NCI-H345 treated with DMSO at 0.1 percent for 48 hours (cell line): Measurements from ENCODE around the gene PIK3C2G.

Source experiments
- DNase-seq: peaks from one replicate; lab custom pipeline; 2025; ENCODE audit not compliant: unreplicated experiment; lab: John Stamatoyannopoulos, UW

PIK3C2G gene

DNA sequence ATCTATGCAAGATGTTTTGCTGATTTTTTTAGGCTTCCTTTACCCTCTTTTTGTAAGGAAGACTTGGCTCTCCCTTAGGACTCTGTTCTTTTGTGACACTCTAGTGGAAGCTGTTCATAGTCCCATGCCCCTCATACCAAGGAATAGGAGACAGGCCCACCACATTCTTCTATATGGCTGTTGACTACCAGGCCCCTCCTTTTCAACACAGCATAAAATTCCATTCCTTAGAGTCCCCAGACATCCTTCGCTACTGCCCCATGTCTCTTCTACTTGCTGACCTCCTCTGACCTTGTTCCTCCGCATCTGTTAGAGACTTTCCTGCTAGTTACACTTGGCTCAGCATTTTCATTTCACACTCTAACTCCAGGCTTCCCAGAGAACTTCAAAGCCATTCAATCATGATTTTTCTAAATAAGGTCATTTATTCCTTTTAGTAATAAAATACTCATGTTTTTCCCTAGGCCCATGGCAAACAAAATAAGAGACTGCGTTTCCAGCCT is 9.7 kb downstream of the PIK3C2G start:
- DNase-seq = no peak

DNA sequence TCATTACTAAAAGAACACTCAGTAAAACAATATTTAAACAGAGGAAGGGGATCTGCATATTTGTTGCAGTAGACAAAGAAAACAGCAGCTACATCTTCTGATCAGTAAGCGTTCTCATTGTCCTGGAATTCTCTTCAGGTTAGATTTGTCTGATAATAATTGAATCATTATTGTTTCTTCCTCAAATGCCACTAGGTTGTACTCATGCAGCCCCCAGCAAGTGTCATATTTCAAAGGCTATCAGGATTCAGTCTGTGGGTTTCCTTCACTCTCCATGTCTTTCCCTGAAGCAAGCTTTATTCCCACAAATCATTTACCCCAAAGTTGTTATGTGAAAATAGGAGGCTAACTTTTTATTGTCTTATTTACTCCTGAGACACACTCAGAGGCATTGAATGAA is 14.7 kb downstream of the PIK3C2G start:
- no peak for DNase-seq

DNA sequence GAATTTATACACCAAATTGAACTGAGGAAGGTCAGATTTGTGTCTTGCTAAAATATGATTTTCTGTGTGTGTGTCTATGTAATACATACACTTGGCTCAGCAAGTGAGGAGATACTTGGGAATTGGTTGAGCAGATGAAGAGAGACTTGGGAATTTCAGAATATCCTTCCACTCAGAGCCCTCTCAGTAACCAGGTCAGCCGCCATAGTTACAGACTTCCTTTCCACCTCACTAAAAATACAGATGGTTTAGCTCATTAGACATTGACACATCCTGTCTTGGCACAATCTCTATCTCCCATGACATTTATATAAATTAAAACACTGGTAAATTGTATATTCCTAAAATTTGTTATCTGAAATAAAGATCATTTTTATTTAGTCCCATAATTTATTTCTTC is 15.9 kb downstream of the PIK3C2G start:
- DNase-seq = no peak

DNA sequence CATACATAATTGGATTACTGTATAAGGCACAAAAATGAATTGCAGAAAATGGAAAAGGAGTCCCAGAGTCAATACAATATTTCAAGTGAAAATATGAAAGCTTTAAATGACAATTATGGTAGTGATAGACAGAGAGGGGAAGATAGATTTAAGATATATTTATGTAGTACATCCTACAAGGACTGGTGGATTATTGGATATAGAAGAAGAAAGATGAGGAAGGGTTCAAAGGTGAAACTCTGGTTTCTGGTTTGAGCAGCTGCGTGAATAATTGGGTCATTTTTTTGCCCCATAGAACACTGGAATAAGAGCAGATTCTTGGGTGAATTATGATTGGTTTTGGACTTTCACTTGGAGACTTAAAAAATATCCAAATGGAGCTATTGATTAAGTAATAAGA is 19.4 kb downstream of the PIK3C2G start:
- DNase-seq = no peak

DNA sequence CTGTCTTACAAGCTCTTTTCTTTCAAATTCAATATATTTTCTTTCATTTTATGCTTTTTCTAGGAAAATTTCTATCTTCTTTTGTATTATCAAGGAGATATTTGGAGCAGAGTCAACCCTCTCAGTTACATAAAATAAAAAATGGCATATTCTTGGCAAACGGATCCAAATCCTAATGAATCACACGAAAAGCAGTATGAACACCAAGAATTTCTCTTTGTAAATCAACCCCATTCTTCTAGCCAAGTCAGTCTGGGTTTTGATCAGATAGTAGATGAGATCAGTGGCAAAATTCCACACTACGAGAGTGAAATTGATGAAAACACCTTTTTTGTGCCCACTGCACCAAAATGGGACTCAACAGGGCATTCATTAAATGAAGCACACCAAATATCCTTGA is 20.6 kb downstream of the PIK3C2G start:
- DNase-seq = no peak

DNA sequence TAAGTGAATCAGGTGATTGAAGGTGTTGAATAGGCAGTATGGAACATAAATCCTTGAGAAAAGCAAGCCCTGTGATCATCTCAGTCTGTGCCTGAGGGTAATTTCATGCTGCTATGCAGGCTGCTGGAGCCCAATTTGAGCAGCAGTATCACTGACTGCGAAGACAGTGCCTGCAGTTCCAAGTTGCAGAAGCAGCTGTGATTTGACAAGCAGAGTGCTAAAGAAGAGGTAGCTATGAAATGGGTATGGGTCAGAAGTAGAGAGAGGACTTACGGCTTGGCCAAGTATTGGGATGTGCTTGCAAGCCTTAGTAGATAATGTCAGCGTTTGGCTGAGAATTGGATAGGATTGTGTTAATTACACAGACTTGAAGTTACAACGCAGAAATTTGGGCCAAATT is 22.5 kb downstream of the PIK3C2G start:
- DNase-seq = no peak

DNA sequence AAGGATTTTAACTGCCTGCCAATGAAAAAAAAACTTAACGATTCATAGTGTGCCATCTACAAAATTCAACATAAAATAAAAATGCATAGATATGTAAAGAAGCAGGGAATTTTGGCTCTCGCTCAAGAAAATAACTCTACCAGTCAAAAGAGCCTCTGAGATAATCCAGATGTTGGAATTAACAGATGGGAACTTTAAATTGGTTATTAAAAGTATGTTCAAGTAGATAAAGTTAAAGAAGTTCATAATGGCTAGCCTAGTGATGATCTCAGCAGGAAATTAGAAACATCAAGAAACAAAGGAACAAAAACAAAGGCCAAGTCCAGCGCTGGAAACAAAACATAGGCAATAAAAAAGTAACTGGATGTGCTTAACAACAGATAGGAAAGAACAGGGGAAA is 23.1 kb downstream of the PIK3C2G start:
- no peak for DNase-seq

DNA sequence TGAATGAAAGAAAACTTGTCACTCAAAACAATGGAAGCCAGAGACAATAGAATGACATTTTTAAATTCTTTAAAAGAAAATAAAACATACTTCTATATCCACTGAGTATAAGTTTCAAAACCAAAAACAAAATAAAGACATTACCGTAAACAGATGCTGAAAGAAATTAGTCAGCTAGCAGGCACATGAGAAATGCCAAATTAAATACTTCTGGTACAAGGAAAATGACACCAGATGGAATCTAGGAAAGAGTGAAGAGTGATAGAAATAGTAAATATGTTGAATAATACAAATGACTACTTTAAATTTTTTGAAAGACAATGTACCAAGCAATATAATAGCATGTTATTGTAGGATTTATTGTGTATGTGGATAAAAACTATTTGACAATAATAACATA is 23.8 kb downstream of the PIK3C2G start:
- DNase-seq = no peak

DNA sequence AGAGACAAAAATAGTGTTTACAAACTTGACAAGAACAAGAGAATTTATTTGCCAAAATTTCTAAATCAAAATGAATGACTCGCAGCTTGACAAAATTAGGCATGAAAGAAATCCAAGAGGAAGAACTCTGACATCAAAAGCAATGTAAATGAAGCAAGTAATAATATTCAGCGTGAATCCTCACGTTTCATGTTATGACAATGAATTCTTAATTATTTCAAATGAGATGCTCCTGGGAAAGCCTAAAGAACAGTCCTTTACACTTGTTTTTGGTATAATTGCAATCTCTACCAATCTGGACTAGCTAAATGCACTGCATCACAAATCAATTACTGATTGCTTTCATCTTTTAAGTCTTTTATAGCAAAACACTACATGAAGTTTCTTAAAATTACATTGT is 29.1 kb downstream of the PIK3C2G start:
- no peak for DNase-seq

DNA sequence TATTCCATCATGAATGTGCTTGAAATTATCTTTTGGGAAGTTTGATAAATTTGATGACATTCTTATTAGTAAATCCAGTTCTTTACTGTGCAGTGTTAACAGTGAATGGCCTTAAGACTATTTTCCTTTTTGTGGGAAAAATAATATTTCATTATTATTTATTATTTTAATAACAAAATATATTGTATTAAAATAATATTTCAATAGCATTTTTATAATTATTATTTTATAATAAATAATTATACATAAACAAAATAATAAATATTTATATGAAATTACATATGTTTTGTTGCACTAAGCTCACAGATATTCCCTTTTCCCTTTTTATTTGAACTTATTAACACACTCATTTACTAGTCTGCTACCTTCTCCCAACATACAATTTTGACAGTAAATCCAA is 33.6 kb downstream of the PIK3C2G start:
- no peak for DNase-seq

DNA sequence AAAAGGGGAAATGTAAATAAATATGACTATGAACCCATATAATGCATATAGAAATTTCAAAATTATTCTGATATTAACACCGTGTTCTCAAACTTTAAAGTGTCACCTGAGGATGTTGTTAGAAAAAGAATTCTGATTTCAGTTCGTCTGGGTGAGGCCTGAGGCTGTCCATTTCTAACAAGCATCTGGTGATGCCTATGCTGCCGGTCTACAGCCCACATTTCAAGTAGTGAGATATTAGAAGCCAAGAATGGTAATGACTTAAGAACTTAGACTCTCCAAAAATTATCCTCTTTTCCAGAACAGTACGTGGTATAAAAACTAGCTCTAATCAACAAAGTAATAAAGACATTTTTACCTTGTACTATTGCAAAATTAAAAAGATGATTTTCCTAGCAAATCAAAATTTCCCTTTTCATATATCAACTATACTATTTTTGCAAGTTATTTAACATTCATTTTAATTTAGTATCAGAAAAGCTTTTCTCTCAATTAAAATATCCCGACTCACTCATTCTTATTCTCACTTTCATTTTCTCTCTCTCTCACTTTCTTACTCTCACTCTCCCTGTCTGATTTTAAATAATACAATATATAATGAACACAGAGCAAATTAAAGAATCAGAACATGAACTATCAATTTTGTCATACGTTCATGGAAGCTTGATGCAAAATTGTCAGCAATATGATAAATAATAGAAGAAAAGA is 35.0 kb downstream of the PIK3C2G start:
- no peak for DNase-seq

DNA sequence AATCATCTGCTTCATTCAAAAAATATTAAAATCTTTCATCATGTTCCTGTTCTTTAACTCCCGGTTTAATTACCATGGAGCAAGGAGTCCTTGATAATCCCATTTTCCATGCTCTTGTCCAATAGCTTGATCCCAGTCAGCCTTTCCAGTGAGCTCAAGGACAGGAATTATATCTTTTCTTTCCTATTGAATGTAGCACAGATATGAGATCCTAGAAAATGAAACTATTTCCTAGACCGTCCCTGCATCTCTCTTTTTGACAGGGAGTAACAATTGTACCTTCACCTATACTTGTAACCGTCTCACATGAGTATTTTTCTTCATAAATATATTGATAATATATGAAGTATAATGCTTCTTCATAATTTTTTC is 35.6 kb downstream of the PIK3C2G start:
- no peak for DNase-seq

DNA sequence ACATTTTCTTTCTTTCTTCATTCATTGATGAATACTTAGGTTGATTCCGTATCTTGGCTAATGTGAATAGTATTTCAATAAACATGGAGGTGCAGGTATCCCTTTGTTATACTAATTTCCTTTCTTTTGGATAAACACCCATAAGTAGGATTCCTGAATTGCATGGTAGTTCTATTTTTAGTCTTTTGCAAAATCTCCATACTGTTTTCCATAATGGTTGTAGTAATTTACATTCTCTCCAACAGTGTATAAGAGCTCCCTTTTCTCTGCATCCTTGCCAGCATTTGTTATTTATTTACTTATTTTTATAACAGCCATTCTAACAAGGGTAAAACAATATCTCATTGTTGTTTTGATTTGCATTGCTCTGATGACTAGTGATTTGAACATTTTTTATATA is 36.6 kb downstream of the PIK3C2G start:
- no peak for DNase-seq

DNA sequence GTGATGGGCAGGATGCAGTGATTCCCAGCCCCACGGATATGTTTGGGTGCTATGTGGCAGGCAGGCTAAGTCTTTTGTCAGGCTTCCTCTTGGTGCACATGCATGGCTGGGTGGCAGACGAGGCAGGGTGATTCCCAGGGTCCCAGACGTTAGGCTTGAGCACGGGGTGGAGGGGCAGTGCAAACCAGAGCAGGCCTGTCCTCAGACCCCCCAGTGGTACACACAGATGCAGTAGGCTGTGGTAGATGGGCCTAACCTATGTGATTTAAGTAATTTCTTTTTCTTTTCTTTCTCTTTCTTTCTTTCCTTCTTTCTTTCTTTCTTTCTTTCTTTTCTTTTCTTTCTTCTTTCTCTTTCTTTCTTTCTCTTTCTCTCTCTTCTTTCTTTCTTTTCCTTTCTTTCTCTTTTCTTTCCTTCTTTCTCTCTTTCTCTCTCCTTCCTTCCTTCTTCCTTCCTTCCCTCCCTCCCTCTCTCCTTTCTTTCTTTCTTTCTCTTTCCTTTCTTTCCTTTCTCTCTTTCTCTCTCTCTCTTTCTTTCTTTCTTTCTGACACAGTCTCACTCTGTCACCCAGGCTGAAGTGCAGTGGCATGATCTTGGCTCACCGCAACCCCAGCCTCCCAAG is 41.6 kb downstream of the PIK3C2G start:
- DNase-seq = no peak

DNA sequence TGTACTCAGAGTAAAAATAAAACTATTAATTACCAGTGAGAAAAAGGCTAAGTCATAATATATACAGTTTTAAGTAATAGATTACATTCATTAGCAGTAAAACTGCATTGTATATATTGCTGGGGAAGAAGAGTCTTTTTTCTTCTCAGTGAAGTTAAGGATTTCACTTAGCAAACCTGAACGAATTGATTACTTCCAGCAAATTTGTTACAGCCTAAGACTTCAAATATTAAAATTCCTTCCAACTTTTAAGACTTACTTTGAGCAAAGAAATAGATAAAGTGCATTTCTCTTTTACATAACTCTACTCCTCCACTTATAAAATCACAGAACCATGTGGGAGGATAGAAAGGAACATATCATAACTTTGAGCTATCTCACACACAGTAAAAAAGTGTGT is 43.3 kb downstream of the PIK3C2G start:
- DNase-seq = no peak

DNA sequence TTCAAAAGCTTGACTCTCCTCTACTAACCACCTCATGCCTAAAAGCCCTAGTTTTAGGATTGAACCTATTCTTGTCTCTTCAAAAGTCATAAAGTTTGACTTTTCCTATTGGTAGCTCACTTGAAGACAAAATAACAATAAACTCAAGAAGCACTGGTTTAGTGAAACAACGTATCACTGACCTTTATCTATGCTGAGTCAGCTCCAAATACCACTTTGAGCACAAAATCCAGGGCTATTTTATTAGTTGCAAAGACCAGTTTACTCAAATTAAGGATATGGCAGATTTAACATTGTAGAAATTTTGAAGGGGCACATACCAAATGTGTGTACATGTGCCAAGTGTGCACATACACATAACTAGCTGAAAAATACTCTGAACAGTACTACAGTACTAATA is 45.0 kb downstream of the PIK3C2G start:
- no peak for DNase-seq

DNA sequence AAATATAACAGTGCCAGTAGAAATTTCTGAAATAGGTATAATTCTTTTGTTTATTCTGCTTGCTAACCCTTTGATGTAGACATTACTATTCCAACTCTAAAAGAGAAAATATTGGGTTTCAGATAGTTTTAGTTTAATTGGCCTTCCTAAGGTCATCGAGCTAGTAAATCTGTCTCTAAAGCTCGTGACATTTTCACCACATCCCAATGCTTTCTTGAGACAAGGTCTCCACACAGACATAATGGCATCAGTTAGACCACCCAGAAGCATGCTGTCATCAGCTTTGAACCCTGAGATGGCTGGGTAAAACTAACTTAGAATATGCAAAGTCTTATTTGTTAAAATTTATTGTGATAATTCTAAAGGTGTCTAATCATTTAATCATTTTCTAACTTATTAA is 52.0 kb downstream of the PIK3C2G start:
- no peak for DNase-seq

DNA sequence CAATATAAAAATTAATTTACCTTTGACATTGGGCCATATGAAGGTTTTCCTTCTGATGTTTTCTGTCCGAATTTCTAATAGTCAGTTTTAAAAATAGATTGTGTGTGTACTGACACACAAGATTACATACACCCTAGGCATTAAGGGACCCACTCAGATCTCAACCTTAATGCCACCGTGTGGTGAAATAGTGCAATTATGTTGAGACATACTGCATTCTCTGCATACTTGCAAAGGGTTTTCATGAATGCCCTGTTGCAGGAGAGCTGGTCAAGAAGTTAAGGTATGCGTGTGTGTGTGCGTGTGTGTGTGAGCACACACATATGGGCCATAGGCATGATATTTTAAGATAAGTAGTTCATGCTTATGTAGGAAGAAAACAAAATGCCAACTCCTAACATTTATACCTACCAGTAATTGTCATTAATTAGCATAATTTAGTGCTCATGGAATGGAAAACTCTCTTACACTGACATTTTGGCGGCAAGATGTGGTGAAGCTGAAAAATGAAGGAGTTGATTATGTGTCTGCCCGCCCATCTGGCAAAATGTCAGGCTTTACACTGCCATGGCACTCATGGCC is 58.8 kb downstream of the PIK3C2G start:
- DNase-seq = no peak

DNA sequence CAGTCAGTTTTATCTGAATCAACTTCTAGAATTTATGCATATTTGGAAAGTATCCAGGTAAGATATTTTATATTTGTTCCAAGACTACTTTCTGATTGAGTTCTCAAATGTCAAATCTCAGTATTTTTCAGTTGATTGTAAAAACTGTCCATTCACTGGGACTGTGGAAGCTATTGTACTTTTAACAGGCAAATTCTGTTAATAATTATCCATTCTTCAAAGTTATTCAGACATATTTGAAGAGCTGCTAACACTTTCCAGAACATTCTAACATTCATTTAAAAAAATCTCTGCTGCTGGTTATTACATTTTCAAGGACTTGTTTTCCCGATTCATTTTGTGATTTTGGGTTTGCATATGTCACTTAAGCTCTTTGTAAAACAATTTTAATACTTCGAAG is 59.7 kb downstream of the PIK3C2G start:
- DNase-seq = no peak

DNA sequence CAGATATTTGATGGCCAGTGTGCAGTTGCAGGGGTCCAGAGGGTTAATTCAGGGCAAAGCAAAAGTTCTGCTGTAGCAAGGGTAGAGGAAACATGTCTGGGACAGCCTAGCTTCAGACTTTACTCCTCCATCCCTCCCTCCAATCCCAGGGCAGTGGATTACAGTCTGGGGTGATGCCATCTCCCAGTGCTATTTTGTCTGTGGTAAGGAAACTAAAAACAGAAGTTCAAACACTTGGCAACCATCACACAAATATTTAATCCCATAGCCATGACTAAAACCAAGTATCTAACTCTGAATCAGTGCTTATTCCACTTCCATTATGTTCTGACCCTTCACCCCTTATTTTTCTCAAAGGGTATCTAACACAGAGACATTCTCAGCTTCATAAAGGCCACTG is 61.8 kb downstream of the PIK3C2G start:
- DNase-seq = no peak

DNA sequence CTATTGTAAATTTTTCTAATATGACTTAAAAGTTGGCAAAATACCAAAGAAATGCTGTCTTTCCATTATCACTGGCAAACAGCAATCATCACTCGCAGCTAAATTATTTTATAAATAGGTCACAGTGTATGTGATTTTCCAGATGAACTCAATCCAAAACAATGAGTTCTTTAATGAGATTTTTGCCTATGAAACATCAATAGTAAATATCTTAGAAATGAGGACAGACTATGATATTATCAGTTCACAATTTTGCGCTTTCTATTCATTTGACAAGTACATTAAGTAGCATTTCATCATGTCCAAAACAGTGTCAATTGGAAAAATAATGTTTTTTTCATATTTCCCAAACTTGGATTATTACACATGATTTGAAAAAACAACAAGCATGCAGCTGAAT is 65.7 kb downstream of the PIK3C2G start:
- no peak for DNase-seq

DNA sequence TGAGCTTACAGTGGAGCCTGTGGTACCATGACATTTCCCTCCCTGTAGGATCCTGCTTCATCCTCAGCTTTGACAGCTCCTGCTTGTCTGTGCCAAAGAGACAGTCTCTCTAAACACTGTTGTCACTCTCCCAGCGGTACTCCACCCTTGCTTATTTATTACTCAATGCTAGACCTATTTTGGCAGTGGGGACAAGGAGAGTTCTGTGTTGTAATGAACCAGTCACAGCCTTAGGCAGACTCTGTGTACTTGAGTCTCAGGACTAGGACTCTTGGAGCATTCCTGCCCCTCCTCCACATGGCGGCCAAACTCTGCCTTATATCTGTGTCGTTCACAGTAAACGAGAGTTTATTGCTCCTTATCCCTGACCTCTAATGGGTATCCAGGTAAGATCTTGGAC is 70.9 kb downstream of the PIK3C2G start:
- DNase-seq = no peak

DNA sequence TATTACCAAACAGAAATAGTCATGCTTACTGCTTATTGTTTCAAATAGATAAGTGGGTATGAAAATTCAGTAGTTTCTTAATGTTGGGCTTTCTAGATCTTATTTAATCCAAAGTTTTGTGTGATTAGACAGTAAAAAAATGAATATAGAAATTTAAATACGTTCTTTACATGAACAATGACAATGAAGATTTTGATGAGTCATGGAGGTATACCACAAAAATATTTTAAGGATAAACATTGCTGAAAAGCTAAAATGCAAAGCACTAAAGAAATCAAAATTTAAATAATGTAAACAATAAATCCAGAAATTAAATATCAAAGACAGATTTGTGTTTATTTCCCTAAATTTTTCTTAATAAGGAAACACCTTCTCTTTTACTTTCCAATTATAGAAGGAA is 78.3 kb downstream of the PIK3C2G start:
- DNase-seq = no peak
